Stimulated activated CD4-positive, alpha-beta T cell treated with anti-CD3 and anti-CD28 coated beads, Interleukin-15, amount 100 ng/mL, for 1 hour (primary cell): ENCODE results near the gene CDK15.

Experiments used
- DNase-seq, 2 donors: peaks; one replicate each; pipeline ENCODE4 v3.0.0-alpha.2; 2020; ENCODE audit warnings: low read depth in 1 of 2, low spot score in 1 of 2

The CDK15 gene

GRCh38 chr2:201937343-201937742 is 131.0 kb downstream of the CDK15 start:
- DNase-seq = no peak

- no peak for DNase-seq
These were observed 131.9 kb downstream of the CDK15 start for GRCh38 chr2:201938156-201938775.

GRCh38 chr2:201938781-201939180 is 132.4 kb downstream of the CDK15 start:
- DNase-seq = no peak

GRCh38 chr2:201939453-201939941 is 133.2 kb downstream of the CDK15 start:
- DNase-seq = no peak

- no peak for DNase-seq
These were observed 136.2 kb downstream of the CDK15 start for GRCh38 chr2:201942531-201942930.
